Activated CD4-positive, alpha-beta T cell treated with anti-CD3 and anti-CD28 coated beads for 24 hours (primary cell): ENCODE results near the gene ZNF79.

Experiments
- DNase-seq, 2 donors: peaks; one replicate each; pipeline ENCODE4 v3.0.0-alpha.2; 2020; ENCODE audit warnings: low read depth in 2 of 2

ZNF79 gene

DNA sequence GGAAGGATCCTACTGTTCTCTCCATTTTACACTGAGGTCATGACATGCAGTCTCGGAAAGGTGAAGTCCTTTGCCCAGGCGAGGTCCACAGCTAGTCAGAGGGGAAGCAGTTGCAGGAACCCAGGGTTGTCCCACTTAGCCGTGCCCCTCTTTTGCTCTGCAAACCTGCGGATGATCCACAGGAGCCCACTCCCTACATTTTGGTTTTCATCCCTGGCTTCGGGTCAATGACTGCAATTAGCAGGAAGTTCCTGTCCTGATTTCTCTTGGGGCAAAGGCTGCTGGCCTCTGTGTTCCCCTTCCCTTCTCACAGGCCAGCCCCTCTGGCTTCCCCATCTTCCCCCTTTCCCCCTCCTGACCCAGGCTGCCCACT lies 25.9 kb upstream of the ZNF79 start:
- DNase-seq, result no peak

DNA sequence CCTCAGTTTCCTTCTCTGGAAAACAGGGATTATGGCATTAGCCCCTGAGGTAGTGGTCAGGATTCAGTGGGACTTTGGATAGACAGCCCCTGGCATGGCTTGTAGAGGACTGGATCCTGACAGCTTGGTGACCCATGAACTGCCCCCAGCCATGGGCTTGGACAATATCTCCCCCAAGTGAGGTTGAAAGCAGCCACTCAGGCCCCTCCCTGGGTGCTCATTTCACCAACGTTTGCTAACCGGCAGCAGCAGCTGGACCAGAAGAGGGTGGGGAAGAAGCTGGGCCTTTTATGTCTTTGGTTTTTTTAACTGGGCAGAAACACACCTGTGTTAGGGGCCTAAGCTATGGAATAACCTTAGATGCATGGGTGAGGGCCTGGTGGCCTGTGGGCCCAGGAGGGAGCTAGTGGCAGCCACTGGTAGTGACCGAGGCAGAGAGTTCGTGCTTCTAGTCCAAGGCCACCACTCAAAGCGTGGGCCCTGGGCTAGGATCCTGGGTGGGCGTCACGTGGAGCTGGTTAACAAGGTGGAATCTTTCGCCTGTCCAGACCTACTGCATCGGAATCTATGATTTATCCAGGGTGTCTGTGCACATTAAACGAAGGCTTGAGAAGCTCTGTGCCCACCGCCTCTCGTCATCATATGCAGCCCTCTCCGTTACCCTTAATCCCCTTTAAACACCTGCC lies 25.3 kb upstream of the ZNF79 start:
- no peak for DNase-seq

DNA sequence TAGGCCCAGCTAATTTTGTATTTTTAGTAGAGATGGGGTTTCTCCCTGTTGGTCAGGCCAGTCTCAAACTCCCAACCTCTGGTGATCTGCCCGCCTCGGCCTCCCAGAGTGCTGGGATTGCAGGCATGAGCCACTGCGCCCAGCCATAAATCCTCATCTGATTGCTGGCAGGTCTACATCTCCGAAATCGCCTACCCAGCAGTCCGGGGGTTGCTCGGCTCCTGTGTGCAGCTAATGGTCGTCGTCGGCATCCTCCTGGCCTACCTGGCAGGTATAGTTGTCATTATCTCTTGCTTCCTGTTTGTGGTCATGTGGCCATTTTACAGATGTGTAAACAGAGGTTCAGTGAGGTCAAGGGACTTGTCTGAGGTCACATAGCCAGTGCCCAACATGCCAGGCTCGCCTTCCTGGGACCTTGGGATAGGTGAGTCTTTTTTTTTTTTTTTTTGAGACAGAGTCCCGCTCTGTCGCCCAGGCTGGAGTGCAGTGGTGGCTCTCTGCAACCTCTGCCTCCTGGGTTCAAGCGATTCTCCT lies 24.4 kb upstream of the ZNF79 start:
- DNase-seq, result no peak

DNA sequence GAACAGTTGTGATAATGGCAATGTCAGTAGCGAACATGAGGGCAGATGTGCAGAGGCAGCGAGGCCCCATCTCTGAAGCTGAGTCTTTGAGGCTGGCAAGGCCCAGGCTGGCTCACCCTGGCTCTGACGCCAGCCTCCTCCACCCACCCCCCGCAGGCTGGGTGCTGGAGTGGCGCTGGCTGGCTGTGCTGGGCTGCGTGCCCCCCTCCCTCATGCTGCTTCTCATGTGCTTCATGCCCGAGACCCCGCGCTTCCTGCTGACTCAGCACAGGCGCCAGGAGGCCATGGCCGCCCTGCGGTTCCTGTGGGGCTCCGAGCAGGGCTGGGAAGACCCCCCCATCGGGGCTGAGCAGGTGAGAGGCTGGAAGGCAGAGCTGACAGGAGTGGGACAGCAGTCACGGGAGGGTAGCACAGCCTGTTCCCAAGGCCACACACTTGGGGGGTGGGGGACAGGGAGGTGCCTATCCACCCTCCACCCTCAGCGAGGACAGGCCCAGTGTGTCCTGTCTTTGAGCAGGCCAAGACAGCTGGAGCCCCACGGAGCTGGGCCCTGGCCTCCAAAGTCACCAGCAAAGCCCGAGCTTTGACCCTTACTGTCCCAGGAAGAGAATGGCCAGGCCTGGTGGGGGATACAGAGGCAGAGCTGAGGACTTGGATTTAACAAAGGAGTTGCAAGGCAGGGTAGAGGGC lies 21.6 kb upstream of the ZNF79 start:
- no peak for DNase-seq

DNA sequence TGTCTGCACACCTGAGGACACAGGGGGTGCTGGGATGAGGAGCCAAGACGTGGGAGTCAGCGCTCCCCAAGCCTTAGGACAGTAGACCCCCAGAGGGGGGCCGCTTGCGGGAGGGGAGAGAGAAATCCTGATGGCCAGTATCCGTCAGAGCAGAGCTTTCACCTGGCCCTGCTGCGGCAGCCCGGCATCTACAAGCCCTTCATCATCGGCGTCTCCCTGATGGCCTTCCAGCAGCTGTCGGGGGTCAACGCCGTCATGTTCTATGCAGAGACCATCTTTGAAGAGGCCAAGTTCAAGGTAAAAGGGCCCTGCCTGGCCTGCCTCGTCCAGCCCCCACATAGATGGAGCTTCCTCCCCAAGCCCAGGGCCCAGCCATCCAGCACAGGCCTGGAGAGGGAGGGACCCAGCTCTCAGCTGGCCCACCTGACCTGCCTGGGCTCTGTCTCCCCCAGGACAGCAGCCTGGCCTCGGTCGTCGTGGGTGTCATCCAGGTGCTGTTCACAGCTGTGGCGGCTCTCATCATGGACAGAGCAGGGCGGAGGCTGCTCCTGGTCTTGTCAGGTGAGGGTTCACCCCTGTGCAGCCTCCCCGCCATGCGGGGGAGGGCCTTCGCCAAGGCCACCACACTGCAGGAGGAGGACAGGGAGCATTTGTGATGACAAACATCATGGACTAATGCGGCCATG lies 20.5 kb upstream of the ZNF79 start:
- DNase-seq, result no peak

DNA sequence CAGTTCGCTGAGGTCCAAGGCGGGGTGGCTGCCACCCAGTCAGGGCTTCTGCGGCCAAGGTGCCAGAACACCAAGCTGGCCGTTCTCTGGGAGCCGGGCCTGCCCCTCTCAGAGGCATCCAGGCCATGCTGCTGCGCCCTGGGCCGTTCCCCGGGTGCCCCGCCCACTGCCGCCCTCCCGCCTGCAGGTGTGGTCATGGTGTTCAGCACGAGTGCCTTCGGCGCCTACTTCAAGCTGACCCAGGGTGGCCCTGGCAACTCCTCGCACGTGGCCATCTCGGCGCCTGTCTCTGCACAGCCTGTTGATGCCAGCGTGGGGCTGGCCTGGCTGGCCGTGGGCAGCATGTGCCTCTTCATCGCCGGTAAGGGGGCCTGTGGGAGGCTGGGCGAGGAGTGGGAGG lies 19.6 kb upstream of the ZNF79 start:
- no peak for DNase-seq

DNA sequence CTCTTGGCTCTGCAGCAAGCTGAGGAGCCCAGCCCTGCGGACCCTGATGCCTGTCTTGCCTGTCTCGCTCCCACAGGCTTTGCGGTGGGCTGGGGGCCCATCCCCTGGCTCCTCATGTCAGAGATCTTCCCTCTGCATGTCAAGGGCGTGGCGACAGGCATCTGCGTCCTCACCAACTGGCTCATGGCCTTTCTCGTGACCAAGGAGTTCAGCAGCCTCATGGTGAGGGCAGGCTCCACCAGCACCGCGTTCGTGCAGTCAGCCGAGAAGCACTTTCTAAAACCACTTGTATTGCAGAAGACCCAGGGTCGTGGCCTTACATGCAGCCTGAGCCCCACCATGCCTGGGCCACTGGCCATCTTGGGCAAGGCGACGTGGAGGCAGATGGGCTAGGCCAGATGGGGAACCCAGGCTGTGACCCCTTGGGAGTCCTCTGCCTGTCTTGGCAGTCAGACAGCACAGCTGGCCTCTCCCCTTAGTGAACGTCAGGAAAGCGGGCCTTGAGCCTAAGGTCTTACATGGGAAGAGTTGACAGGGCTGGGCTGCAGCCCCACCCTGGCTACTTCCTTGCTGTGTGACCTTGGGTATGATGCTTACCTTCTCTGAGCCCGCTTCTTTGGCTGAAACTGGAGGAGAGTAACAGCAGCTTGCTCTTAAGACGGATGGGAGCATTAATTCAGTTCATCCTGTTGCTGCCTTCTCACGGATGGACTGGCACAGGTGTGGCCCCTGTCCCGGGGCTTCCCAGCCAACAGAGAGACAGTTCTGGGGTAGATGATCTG lies 18.6 kb upstream of the ZNF79 start:
- DNase-seq, result no peak

DNA sequence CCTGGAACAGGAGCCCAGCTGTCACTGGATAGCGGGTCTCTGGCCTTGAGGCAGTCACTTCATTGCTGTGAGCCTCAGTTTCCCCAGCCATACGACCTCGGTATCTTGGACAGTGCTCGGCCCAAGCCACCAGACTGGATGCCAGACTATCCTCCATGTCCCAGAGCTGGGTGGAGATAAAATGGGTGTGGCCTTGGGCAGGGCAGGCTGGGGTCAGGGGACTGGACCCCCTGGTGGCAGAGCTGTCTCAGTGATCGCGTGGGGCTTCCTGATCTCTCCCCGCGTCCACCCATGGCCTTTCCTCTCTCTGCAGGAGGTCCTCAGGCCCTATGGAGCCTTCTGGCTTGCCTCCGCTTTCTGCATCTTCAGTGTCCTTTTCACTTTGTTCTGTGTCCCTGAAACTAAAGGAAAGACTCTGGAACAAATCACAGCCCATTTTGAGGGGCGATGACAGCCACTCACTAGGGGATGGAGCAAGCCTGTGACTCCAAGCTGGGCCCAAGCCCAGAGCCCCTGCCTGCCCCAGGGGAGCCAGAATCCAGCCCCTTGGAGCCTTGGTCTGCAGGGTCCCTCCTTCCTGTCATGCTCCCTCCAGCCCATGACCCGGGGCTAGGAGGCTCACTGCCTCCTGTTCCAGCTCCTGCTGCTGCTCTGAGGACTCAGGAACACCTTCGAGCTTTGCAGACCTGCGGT lies 17.2 kb upstream of the ZNF79 start:
- no peak for DNase-seq

DNA sequence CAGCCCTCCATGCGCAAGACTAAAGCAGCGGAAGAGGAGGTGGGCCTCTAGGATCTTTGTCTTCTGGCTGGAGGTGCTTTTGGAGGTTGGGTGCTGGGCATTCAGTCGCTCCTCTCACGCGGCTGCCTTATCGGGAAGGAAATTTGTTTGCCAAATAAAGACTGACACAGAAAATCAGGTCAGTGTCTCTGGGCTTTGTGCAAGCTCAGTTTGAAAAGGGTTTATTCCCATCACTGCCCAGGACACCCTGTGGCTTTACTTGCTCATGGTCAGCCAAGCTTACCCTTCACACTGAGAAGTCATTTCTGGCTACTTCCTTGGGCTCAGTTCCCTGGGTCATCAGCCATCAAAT lies 16.7 kb upstream of the ZNF79 start:
- no peak for DNase-seq

DNA sequence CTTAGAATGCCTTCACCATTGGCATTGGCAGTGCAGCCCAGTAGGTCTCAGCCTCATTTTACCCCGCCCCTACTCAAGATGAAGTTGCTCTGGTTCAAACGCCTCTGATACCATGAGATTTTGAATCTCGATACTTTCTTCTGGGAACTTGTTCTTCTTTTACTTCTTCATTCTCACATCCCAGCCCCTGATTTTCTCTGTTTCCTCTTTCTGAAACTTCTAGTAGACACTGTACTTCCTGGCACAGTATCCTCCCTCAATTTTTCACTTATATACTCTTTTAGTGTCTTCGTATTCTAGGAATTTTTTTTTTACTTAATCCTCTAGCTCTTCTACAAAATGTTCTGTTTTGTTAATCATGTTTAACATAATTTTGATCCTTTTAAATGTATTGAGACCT lies 13.1 kb upstream of the ZNF79 start:
- no peak for DNase-seq

DNA sequence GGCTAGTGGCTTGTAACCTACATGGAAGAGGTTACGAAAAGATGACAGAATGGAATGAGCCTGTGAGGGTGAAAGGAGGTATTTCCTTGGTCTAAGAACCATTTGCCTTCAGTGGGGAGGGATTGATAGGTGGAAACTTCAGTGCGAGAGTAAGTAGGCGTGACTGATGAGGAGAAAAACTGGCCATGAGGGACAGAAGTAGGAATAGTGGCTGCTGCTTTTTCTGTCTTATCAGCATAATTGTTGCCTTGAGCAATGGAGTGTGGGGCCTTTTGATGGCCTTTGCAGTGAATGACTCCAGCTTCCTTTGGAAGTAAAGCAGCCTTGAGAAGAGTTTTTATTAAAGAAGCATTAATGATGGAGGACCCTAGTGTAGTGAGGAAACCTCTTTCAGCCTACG lies 9.0 kb upstream of the ZNF79 start:
- no peak for DNase-seq

DNA sequence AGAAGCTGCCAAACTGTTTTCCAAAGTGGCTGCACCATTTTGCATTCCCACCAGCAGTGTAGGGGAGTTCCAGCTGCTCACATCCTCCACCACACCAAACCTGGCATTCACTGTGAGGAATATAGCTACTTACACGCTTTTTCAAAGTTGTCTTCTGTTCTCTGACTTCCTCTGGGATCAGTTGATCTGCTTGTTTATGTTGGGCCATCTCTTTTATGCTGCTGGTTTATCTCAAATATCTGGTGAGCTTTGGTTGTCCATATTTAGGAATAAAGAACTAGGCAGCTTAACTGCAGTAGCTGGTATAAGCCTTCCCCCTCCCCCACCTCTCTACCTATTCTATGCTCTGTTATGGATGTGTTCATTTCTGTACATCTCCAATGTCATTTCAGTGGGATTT lies 8.5 kb upstream of the ZNF79 start:
- no peak for DNase-seq

DNA sequence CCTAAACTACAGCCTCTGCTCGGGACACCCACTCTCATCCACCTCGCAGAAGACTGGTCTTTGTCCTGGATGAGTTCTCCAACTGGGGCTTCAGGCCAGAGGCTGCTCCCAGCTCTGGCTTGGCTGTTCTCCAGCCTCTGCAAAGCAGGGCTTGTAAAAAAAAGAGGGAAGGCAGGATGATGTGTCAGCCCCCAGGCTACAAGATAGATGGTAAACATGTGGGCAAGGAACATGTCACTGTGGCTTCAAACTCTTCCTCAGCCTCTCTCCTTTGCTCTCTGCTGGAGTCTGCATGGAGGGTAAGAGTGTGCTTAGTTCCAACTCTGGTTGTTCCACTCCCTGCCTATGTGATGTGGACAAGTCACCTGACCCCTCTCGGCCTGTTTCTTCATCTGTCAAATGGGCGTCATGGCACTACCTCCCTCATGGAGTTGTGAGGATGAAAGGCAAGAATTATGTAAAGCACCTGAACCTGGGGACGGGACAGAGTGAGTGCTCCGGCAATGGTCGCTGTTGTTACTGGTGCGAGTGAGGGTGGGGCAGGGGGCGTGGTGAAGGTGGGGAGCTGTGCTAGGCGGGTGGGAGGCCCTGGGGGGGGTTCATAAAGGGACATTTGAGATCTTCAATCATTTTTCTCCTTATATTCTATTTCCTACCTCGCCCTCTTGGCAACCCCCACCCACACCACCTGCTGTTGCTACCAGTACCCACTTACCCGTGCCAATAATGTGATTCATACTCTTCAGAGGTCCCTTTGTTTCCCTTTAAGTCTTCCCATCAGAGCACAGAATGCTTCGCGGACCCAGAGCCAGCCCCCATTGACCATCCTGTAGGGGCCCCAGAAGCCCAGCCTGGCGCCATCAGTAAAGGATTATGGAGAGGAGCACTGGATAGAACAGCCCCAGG lies 6.8 kb upstream of the ZNF79 start:
- DNase-seq, result no peak

DNA sequence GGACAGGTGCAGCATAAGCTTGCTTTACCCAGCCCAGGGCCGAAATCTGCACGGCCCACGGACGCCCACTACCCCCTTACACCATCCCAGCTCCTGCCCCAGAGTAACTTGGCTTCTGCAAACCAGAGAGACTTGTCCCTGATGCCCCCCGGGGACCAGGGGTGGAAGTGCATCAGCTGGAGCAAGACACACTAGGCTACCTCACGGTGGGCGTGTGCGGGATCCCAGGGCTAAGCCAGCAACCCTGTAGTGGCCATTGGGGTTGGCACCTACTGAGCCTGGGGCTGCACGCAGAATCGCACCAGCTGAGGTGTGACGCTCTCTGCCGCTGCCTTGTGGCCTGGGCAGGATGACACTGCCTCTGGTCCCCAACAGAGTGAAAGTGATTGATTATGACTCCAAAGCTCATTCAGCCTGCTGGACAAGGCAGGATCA lies 6.1 kb upstream of the ZNF79 start:
- peak in 1 of 2 donors; percentile 31 for DNase-seq

DNA sequence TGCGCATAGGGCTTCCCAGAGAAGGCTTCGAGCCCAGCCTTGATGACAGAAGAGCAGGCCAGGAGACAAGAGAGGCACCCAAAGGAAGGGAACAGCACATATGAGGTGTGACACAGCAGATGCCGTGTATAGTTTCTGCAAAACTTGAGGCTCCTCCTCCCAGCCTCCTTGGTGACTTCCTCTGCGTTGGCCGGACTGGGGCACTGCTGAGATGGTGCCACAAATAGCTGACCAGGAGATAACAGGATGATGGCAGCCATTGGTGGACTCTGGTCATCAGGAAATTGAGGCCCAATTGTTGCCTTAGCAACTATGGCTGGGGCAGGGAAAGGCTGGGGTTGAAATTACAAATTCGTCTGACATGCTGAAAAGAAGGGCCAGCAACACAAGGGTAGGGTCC lies 4.8 kb upstream of the ZNF79 start:
- no peak for DNase-seq

DNA sequence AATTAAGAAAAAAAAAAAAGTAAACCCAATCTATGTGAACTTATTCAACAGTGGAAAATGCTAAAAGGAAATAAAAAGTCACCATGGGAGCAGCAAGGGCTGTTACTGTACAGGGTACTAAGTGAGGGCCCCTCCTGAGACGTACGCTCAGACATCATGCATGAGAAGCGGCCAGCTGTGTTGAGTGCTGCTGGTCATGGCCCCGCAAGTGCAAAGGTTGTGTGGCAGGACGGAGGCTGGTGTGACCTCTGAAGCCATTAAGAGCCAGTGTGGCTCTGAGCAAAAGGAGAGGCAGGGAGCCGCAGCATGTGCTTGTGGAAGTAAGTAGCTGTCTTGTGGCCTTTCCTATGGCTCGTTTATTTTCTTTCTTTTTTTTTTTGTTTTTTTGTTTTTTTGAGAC lies 3.1 kb upstream of the ZNF79 start:
- no peak for DNase-seq

DNA sequence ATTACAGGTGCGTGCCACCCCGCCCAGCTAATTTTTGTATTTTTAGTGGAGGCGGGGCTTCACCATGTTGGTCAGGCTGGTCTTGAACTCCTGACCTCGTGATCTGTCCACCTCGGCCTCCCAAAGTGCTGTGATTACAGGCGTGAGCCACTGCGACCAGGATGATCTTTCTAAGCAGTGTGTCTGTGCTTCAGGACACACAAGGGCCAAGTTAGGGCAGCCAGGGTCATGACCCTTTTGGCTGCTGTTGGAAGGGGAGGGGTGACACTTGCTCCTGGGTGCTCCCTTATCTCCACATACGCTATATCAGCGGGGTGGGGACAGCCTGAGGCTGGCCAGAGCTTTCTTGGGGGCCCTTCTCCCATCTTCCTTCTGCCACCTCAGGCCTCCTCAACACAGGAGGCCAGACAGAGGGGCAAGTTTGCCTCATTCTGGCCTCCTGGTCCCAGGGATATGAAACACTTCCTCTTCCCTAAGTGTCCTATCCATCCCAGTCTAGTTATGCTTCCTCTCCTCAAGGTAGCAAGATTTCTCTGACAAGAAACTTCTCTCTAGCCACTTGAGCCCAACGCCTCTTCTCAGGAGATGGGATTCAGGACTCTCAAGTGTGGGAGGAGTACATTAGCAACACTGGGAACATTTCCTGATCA lies 1.9 kb upstream of the ZNF79 start:
- no peak for DNase-seq

DNA sequence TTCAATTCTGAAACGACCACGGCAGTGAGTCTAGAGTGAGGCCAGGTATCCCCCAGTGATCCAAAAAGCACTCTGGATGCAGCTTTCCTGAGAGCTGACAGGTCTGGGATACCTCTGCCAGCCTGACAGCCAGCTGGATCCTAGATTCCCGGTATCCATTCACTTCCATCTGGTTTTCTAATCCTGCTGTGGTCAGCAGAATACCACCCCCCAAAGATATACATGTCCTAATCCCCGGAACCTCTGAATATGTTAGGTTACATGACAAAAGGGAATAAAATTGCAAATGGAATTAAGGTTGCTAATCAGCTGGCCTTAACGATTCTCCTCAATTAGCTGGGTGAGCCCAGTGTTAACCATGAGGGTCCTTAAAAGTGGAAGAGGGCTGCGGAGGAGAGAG lies 1.4 kb upstream of the ZNF79 start:
- no peak for DNase-seq

DNA sequence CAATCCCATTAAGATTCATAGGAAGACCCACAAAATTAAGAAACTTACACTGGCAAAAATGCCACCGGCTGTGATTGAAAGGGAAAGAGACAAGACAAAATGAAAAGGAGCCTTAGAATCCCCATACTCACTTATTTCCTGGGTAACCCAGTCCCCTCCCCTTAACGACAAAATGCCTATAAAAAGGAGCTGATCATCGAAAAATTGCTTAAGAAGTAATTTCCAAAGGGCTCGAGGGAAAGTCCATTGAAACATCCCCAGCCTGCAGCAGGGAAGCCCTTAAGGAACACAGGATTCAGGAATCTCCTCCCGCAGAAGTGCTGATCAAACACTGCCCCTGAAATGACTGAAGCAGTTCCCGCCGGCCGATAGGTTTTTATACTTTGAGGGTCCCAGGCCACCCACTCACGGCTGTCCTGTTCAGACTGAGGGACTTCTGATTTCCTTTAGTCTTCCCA lies 677 bp upstream of the ZNF79 start:
- DNase-seq, result no peak

DNA sequence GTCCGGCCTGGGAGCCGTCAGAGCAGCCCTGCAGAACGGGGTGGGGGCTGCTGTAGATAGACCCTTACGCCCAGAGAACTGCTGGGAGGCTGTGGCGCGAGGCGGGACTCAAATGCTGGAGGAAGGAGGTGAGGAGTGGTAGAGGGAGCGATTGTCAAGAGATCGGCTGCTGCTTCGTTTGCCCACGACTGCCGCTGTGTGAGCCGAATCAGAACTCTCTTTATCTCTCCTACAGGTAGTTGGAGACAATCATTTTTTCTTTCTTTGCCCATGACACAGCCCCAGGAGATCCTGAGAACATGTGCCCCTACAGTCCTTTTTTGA lies 456 bp downstream of the ZNF79 start:
- DNase-seq, result no peak
